Activated T-cell treated with anti-CD3 and anti-CD28 coated beads for 48 hours (primary cell): ENCODE data around the gene FOXG1.

Experiments used
- DNase-seq: peaks from one replicate; pipeline ENCODE4 v3.0.0-alpha.2; 2020; ENCODE audit warnings: low read depth

Gene FOXG1

DNA sequence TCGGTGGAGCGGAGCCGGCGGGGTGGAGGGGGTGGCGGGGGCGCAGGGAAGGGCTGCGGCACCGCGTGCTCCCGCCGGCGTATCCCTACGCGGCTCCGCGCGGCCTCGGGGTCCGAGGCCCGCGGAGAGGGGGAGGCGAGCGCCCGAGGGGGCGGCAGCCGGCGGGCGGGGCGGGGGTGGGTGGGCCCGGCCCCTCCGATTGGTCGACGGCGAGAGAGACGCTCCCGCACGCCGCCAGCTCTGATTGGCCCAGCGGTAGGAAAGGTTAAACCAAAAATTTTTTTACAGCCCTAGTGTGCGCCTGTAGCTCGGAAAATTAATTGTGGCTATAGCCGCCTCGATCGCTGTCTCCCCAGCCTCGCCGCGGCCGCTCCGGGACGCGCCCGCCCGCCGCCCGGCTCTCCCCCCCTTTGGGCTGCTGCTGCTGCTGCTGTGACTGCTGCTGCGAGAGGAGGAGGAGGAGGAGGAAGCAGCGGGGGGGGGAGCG lies at the start of gene FOXG1:
FOXG1 (plus strand) TSS at position 319 of the 487 bp plus-strand sequence. CDS start 493 bp downstream, outside the sequence.
- DNase-seq, result no peak

DNA sequence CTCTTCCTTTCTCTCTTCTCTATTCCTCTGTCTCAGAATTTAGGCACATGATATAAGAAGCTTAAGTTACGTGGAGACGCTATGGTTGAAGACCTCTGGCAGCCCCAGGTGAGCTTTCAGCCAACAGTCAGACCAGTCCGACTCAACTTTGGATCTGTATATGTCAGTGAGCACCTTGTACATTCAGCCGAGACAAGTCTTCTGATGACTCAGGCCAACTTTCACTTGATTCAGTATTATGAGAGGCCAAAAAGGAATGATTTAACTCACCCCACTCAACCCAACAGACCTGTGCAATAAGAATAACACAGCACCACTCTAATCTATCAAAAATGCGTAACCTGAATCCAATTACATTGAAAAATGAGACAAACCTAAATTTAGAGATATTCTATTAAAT lies 47.5 kb upstream of the FOXG1 start:
- no peak for DNase-seq

DNA sequence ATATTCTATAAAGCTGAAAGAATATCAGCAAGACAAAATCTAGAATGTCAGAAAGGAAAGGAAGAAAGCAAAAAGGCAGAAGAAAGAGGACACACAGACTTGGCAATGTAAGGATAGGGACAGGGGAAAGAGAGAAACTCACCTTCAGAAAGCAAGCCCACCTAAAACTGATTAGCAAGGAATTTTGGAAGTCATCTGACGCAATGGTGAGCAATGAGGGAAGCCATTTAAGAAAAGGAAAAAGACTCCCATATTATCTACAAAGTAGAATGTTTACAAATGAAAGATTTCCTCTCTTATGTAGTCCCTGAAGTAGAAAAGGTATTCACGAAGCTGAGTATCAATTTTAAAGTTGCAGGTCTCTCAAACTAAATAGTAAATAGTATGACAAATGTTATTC lies 35.2 kb upstream of the FOXG1 start:
- DNase-seq, result no peak

DNA sequence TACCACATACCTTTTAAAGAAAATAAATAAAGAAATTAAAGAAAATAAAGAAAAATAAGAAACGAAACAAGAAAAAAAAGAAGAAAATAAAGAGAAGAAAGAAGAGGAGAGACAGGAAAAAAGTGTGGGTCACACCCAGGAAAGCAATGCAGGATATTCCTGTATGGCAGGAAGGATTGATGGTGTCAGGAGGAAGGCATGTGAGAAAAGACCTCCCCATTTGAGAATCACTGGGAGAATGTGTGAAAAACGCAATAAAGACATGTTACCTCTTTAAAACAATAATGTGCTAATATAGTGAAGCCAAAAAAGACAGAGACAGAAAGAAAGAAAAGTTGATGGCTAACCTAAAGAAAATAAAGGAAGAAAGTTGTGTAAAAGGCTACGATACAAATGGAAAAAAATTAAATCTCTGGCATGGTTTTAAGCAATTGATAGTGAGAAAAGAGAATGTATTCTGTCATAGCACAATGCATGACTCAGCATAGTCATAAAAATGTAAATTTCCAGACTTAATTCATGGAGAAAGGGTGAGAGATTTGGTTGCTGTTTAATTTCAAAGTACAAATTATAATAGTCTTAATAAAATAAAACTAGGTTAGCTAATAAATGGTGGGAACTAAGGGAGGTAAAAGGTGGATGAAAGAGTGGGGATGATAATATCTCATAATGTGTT lies 24.3 kb upstream of the FOXG1 start:
- no peak for DNase-seq

DNA sequence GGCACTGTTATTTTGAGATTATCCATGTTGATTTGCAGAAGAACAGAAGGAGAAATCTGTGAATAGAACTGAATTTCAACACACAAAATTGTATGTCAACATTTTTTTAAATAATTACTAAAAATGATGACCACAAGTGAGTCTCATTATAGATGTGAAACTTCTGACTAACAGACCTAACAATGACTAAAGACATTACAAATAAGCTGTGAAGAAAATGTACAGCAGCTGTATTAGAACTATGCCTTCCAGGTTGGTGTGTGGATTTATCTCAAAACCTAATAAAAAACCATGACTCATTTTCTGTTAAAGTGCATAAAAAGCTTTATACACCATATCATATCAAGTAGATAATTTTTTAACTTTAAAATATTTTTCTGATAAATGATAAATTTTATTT lies 22.5 kb upstream of the FOXG1 start:
- DNase-seq, result no peak

DNA sequence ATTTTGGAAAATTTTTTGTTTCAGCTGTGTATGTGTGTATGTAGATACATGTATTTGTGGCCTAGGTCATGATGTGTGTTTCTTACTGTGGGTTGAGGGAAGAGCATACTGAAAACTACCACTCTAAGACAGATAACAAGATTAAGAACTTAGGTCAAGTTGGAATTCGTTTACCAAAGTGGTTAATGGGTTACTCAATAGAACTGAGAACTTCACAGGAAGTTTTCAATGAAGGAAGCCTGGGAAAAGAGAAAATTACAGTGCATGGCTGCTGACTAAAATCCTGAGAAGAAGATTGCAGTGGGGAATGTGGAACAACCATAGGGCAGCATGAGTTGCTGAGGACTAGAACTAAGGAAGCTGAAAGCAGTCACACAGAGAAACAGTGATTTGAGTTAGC lies 21.4 kb upstream of the FOXG1 start:
- DNase-seq, result no peak

DNA sequence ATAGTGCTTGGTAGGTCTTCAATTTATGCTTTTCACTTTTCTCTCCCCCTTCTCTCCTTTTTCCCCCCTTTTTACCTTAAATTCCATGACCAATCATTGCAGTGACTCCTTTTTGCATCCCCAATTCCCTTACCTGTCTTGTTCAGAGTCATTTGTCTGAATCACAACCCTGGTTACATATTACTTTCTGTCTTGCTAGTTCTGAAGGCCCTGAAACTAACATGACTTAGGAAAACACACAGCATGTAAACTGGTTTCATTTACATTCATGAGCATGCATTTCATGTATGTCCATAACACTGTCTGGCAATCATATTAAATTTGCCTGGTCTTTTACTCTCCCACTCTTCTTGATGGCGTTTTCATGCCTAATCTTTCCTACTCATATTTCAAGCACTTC lies 20.3 kb upstream of the FOXG1 start:
- DNase-seq, result no peak

DNA sequence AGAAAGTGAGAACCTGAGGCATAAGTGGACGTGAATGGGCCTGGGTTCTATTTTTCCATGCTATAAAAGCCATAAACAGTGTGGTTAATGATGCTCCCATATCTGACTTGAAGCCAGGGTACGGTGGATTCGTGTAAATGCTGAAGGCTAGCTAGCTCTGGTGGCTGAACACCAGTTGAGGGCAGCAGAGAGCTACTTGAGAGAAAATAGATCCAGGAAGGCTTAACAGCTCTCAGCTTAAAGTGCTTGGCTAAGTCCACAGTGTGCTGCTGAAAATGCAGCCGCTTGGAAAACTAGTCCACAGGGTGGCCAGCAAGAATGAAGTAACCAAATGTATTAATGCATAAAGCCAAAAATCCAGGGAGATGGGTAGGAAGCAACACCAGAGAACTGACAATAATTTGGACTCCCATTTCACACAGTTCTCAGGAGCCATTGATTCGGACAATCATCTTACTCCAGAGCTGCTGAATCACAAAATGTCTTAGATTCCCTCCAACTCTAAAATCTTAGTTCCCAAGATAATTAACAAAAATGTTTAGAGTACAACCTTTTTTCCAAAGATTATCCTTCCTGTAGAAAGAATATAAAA lies 15.0 kb upstream of the FOXG1 start:
- no peak for DNase-seq

DNA sequence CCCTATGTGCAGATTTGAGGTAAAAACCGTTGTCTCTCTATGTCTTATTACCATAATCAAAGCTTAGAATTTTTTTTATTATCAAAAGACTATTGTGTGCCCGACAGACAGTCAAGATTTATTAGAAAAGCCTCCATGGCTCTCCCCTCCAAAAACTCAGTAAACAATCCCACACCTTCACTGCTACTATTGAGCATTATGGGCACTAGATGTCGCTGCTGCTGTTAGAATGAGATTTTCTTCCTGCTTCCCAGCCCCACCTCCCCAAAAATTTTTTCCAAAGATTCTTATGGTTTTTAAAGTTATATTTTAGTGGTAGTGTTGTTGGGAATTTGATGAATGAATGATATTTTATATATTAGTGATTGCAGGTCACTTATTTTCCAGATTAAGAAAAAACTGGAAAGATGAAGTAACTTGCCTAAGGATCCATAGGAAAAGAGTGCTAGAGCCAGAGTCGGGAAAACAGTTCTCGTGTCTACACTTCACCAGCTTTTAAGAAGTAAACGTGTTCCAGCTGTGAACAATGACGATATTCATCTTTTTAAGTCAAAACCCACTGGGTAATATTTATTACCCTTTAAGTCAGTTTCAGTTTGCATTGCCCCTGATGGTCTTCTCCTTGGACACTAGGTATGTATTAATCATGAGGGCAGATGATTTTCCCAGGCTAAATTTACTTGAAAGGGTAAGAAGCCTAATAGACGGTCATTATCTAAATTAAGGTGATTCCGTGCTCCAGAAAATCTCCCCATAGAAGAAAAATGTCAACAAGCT lies 12.2 kb upstream of the FOXG1 start:
- no peak for DNase-seq

DNA sequence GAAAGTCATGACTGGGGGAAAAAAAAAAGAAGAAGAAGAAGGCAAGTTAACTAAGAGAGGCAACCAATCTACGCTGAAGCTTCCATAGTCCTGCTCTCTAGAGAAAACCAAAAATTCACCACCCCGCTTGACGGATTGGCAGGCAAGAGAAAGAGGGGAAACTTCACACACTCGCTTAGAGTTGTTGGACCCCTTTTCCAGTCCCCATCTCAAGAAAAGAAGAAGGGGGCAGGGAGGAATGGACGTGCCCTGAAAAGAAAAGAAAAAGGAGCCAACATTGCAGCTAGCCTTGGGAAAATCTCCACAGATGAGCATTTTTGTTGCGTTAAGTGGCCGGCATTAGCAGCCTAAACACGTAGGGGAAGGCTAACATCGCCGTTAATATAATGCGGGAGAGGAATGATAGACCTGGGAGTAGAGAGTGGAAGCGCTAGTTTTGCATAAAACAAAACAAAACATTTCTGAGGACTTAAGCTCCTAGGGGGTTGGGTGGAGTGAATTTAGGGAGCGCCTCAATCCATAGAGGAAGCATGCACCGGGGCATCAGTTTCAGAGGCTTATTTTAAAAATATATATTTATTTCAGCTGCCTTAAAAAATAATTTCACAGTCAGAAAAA lies 11.3 kb upstream of the FOXG1 start:
- DNase-seq, result no peak

DNA sequence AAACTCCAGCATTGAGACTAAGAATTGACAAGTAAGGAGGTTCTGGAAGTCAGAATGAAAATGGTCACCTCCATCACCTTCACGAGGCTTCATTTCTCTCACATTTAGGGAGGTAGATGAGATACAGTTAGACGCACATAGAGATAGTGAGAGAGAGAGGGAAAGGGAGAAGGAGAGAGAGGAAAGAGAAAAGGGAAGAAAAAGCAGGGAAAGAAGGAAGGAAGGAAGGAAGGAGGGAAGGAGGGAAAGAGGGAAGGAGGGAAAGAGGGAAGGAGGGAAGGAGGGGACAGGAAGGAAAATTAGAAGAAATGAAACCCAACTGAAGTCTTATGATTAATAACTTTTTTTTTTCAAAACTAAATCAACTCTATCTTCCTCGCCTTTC lies 10.7 kb upstream of the FOXG1 start:
- DNase-seq, result no peak

DNA sequence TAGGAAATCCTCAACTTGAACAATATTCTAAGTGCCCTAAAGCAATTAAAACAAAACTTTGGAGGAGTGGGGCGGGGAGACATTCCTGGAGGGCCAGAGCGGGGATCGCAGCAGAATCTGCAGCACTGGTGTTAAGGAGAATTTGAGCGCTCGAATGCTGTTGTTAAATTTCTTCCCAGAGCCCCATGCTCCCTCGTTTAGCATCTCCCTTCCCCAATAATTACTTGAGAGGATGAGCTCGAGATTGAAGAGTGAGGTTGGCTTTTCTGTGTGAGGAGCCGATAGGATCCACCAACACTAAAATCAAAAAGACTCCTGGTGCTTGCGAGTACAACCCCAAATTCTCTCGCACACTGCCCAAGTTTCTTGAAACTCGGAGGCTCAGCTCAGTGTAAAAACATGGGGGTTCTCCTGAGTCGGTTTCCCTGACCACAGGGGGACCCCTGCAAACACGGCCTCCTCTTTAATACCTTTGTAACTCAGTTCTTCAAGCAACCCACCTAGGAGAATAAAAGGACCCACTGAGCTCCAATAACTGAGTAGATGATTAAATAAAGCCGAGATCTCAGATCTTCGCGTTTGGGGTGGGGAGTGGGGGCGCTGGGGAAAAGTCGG lies 10.2 kb upstream of the FOXG1 start:
- DNase-seq, result no peak

DNA sequence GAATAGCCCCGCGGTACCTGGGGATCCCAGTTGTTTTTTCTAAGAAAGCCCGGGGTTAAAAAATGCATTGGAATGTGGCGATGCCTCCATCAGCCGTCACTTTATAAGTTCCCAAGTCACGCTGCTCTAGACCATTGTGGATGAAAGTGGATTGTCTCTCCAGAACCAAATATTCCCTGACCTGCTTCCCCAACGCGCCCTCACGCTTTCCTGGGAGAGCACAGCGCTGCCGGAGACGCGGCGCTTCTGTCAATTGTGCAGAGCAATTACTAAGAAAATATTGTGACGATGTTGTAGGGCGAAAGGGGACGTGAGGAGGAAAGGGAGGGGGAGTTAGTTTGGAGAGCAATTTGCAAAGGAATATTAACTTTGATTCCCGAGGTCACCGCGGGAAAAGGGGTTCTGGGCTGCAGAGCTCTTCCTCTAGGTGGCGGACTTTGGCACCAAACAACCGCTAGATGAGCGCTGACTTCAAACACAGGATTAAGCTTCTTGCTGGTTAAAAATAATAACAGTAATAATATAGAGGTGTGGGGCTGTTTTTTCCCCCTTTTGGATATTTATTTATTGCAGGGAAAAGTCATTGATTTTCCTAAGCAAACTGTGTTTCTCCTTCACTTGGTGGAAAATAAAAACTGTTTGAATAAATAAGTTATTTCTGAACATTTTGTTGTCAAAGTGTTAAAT lies 9.6 kb upstream of the FOXG1 start:
- no peak for DNase-seq

DNA sequence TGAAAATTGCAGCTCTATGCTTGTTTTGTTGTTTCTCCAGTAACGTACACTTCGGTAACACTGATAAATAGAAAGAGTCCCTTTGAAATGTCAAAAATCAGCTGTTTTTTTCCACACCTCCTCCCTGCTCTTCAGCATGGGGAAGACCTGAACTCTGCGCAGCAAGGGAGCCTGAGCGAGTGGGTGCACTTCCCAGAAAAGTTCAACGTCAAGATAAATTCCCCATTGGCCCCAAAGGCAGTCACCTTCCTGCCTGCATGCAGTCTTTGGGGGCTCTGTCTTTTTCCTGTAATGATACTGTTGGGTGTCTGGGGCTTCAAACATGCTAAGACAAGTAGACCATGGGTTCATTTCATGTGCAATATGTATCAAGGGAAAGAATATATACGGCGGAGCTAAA lies 8.8 kb upstream of the FOXG1 start:
- no peak for DNase-seq

DNA sequence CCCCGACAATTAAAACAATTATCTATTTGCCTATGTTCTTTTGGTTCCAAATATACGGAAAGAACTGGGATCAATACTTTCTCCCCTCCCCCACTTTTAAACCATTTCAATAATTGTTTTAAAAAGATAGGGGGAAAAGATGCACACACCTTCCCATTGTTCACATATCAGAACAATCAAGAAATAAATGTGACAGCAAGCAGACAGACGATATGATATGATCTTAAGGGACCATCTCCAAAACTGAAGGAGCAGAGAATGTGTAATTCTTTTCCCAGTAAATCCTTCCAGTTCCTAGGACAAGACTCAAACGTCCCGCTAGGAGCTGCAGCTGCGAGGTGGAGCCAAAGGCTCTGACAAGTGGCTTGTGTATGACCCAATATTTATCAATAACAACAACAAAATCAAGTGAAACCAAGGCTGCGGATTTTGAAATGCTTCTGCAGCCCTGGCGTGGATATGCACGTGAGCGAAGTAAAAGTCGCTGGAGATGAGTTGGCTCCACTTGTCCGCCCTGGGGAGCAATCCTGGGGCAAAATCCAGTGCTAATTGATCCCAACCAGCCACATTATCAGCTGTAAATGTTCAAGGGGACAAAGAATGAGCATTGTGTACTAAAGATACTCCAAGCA lies 8.2 kb upstream of the FOXG1 start:
- no peak for DNase-seq

DNA sequence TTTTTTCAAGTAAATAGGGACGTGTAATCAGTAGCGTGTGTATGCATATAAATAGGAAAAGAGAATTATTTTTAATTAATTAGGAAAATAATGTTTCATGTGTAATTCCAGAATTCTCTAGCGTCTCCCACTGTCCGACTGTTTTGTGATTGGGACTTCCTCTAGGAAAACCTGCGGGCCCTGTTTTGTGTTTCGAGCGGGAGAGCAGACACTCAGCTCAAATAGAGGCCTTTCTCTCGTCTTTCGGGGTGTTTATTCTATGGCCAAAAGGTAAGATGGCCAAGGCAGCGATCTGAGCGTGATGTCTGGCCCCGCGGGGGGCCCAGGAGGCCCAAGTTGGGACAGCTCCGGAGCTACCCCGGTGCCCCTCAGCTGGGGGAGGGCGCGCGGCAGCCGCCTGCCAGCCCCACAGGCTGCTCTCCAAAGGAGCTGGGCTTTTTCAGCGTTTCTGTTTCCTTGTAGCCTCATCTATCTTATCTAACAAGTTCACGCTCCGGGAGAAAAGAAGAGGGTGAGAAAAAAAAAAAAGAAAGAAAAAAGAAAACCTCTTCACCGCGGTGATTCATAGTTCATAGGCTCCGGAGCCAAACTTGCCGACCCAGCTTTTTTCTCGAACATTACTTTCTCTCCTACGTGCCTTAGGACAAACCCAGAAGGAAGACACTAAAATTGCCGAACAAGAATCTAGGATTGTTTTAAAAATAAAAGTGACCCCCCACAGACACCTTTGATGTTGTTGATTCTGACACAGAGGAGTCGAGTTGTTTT lies 7.5 kb upstream of the FOXG1 start:
- no peak for DNase-seq

DNA sequence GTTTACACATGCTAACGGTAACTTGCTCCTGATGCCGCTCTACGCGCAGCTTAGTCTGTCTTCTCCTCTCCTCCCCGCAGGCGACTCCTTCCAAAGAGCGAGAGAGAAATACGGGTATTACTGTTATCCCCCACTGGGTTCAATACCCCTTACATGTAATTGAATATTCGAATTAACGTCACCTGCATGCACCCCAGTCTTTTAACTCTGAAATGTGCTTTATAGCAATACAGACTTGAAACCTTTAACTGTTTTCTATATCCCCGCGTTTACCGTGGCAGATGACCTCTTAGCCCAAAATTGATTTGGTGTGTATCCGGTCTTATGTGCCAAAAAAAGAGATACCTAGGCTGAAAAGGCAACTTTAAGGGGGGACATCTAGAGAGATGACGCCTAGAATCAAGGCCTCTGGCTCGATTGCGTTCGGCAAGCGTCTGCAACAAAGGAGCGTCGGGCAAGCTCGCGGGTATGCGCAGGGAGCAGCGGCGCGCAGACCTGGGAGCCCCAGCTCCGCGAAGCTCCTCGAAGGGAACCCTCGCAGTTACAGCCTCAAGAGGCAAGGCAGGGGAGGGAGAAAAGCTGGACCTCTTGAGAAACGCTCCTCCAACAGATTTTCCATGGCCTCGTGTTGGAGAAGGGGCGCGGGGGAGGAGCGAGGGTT lies 6.8 kb upstream of the FOXG1 start:
- DNase-seq, result no peak

DNA sequence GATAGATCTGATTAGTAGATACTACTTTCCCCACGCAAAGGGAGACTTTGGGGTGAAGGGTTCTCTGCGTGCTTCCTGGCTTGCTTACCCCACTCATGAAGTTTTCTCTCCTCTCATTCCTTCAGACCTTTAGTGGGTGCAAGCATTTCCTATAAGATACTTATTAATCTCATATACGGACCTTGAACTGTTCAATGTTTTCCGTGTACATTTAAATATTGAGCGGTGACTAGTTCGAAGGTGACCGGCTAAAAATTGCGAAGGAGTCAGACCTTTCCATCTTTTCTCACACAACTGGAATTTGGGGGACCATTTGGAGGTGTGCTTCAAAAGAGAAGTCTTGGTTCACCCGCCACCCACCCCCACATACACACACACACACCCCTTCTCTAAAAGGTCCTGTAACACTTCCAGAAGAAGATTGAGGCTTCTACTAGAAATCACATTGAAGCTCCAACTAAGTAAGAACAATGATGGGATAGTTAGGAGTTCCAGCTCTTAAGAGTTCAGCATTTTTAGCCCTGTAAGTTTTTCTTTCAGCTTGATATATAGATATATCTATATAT lies 6.1 kb upstream of the FOXG1 start:
- DNase-seq, result no peak

DNA sequence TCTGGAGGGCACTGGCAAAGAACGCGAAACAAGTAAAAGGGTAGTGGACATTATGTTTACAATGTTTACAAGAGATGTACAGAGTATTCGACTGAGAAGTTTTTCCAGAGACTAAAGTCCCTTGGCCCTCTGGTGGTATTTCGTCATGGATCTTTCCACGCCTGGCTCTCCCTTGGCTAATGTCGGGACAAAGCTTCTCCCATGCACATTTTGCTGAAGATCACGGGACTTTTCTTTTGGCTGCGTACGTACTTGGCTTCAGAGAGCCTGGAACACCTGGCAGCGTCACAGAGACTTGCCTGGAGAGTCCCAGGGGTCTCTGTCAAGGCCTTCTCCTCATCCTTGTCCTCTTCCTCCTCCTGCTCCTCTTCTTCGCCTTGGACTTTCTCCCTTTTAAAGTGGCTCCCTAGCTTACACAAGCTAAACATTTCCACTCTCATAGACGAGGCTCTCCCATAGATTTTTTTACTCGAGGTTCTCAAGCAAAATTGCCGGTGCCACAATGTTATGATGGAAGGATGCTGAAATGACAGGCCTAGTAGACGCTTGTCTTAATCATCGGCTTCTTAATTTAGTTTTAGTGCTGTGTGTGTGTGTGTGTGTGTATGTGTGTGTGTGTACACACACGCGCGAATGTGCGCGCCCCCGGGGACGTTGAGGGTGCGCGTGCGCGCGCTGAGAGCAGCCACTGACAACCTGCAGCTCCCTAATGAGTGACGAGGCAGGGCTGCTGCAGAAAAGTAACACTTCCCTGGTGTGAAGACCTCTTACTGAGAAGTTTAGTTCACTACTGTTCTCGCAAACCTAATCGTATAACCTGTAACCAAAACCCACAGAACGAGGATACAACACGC lies 4.9 kb upstream of the FOXG1 start:
- no peak for DNase-seq
